ENCODE data around the gene CDK11B.
A peak's percentile ranks its signal among the peaks of the same experiment; 100 is the strongest.
"Not testable (repeated sequence)": the region's sequence is repeated elsewhere in the genome, so short reads cannot be mapped to it uniquely, and the experiment has no call there.

CDK11B gene

GRCh38 chr1:1658583-1659549 lies at the start of gene CDK11B:
Gene CDK11B, minus strand, starts transcription at chr1:1659004. Its CDS starts 1,519 bp downstream, at chr1:1657485.
- H3K27ac Mint-ChIP-seq, result peak within 1 kb of the TSS; percentile 99
- not testable (repeated sequence) for H3K9me3 Mint-ChIP-seq; H3K27me3 Mint-ChIP-seq; H3K4me1 Mint-ChIP-seq (ENCODE audit: low read depth)
- DNase-seq, result peak; percentile 96
- H3K4me3 Mint-ChIP-seq, result peak within 1 kb of the TSS; percentile 92
- peaks cover 29% of the 10 kb centered on the region for H3K36me3 Mint-ChIP-seq (ENCODE audit: low read depth)

- peaks cover 21% of the 10 kb centered on the region for H3K36me3 Mint-ChIP-seq (ENCODE audit: low read depth)
- not testable (repeated sequence) for H3K4me1 Mint-ChIP-seq (ENCODE audit: low read depth); H3K9me3 Mint-ChIP-seq; H3K27ac Mint-ChIP-seq; H3K4me3 Mint-ChIP-seq; DNase-seq; H3K27me3 Mint-ChIP-seq
Observed at GRCh38 chr1:1707897-1708296, 49.1 kb upstream of the CDK11B start.

GRCh38 chr1:1707241-1707640 lies 48.4 kb upstream of the CDK11B start:
- H3K4me1 Mint-ChIP-seq (ENCODE audit: low read depth); H3K4me3 Mint-ChIP-seq; H3K27me3 Mint-ChIP-seq; DNase-seq; H3K27ac Mint-ChIP-seq; H3K9me3 Mint-ChIP-seq: not testable (repeated sequence)
- peaks cover 23% of the 10 kb centered on the region for H3K36me3 Mint-ChIP-seq (ENCODE audit: low read depth)

- not testable (repeated sequence) for H3K9me3 Mint-ChIP-seq; H3K27ac Mint-ChIP-seq; H3K4me1 Mint-ChIP-seq (ENCODE audit: low read depth); H3K4me3 Mint-ChIP-seq; H3K27me3 Mint-ChIP-seq
- peaks cover 23% of the 10 kb centered on the region for H3K36me3 Mint-ChIP-seq (ENCODE audit: low read depth)
- peak; percentile 8 for DNase-seq
Observed at GRCh38 chr1:1705623-1706022, 46.8 kb upstream of the CDK11B start.

- not testable (repeated sequence) for H3K4me3 Mint-ChIP-seq; H3K27me3 Mint-ChIP-seq; H3K27ac Mint-ChIP-seq; H3K9me3 Mint-ChIP-seq; DNase-seq; H3K4me1 Mint-ChIP-seq (ENCODE audit: low read depth)
- peaks cover 20% of the 10 kb centered on the region for H3K36me3 Mint-ChIP-seq (ENCODE audit: low read depth)
Observed at GRCh38 chr1:1704284-1704957, 45.6 kb upstream of the CDK11B start.

- Mint-ChIP-seq H3K27me3 (no peaks in the 10 kb centered on the region), H3K9me3 (no peaks in the 10 kb centered on the region), H3K4me1 (ENCODE audit: low read depth) (no peaks in the 10 kb centered on the region), H3K36me3 (ENCODE audit: low read depth) (peaks cover 20% of the 10 kb centered on the region), H3K27ac (no peak overlapping the region), H3K4me3 (no peak overlapping the region)
- peak; percentile 23 for DNase-seq
Observed at GRCh38 chr1:1703796-1704195, 45.0 kb upstream of the CDK11B start.

- not testable (repeated sequence) for H3K4me1 Mint-ChIP-seq (ENCODE audit: low read depth); H3K4me3 Mint-ChIP-seq; H3K27me3 Mint-ChIP-seq; DNase-seq; H3K9me3 Mint-ChIP-seq; H3K27ac Mint-ChIP-seq
- peaks cover 17% of the 10 kb centered on the region for H3K36me3 Mint-ChIP-seq (ENCODE audit: low read depth)
Observed at GRCh38 chr1:1702506-1702905, 43.7 kb upstream of the CDK11B start.

- H3K4me3 Mint-ChIP-seq; H3K9me3 Mint-ChIP-seq; DNase-seq; H3K36me3 Mint-ChIP-seq (ENCODE audit: low read depth); H3K4me1 Mint-ChIP-seq (ENCODE audit: low read depth); H3K27me3 Mint-ChIP-seq; H3K27ac Mint-ChIP-seq: not testable (repeated sequence)
Observed at GRCh38 chr1:1700557-1700956, 41.8 kb upstream of the CDK11B start.

- not testable (repeated sequence) for H3K4me1 Mint-ChIP-seq (ENCODE audit: low read depth); H3K4me3 Mint-ChIP-seq; H3K9me3 Mint-ChIP-seq; H3K36me3 Mint-ChIP-seq (ENCODE audit: low read depth); H3K27me3 Mint-ChIP-seq; H3K27ac Mint-ChIP-seq; DNase-seq
Observed at GRCh38 chr1:1700067-1700466, 41.3 kb upstream of the CDK11B start.

GRCh38 chr1:1699061-1699460 lies 40.3 kb upstream of the CDK11B start:
- not testable (repeated sequence) for H3K4me1 Mint-ChIP-seq (ENCODE audit: low read depth); H3K36me3 Mint-ChIP-seq (ENCODE audit: low read depth); H3K27ac Mint-ChIP-seq; H3K9me3 Mint-ChIP-seq; H3K4me3 Mint-ChIP-seq; H3K27me3 Mint-ChIP-seq
- DNase-seq, result peak; percentile 23

GRCh38 chr1:1697358-1698183 lies 38.8 kb upstream of the CDK11B start:
- DNase-seq, result peak; percentile 25
- H3K27ac Mint-ChIP-seq; H3K4me3 Mint-ChIP-seq; H3K36me3 Mint-ChIP-seq (ENCODE audit: low read depth); H3K4me1 Mint-ChIP-seq (ENCODE audit: low read depth); H3K9me3 Mint-ChIP-seq; H3K27me3 Mint-ChIP-seq: not testable (repeated sequence)

- H3K36me3 Mint-ChIP-seq (ENCODE audit: low read depth); H3K4me3 Mint-ChIP-seq; H3K27ac Mint-ChIP-seq; H3K27me3 Mint-ChIP-seq; H3K4me1 Mint-ChIP-seq (ENCODE audit: low read depth); H3K9me3 Mint-ChIP-seq: not testable (repeated sequence)
- DNase-seq, result peak; percentile 6
Observed at GRCh38 chr1:1696431-1697357, 37.9 kb upstream of the CDK11B start.

GRCh38 chr1:1692714-1693647 lies 34.2 kb upstream of the CDK11B start, which contains the start of gene SLC35E2B:
Gene SLC35E2B, minus strand, starts transcription at chr1:1692795. Its CDS starts 16,096 bp downstream, at chr1:1676699.
- DNase-seq, result peak; percentile 98
- peaks cover 10% of the 10 kb centered on the region for H3K4me1 Mint-ChIP-seq (ENCODE audit: low read depth)
- H3K36me3 Mint-ChIP-seq (ENCODE audit: low read depth); H3K9me3 Mint-ChIP-seq; H3K27me3 Mint-ChIP-seq: not testable (repeated sequence)
- H3K4me3 Mint-ChIP-seq, result peak within 1 kb of the TSS; percentile 77
- peak within 1 kb of the TSS; percentile 91 for H3K27ac Mint-ChIP-seq

All from activated T-cell treated with anti-CD3 and anti-CD28 coated beads, Interleukin-2, amount 50 U/mL, for 24 hours (primary cell).